ENCODE data around the gene IAH1.

GRCh38 chr2:9462313-9462712 lies 12.0 kb upstream of the IAH1 start:
- TF ChIP-seq CTCF (IDR thresholded peaks at IDR 0.05; ENCODE audit: low read depth, low read length, poor library complexity, severe bottlenecking) = no peak
- no peak for TF ChIP-seq EZH2phosphoT487 (IDR thresholded peaks at IDR 0.05; ENCODE audit: borderline replicate concordance, low read length)
